ENCODE results near the gene ATG16L1.

DNA sequence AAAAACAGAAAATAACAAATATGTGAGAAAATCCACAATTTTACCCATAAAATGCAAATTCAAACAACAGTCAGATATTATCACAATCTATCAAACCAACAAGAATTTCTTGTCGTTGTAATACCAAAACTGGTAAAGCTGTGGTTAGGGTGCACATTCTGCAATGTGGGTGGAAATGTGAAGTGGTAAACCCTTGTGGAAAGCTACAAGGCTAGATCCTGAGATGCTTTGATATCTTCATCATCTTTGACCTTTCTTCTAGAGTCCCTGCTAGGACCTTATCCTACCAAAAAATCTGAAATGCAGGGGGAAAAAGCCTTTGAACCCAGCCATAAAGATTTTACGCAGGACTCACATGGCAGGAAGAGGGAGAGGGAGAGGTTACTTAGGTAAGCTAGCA lies 17.2 kb upstream of the ATG16L1 start:
- TF ChIP-seq POLR2A (IDR thresholded peaks at IDR 0.05), result no peak
- TF ChIP-seq, protein P1, sequence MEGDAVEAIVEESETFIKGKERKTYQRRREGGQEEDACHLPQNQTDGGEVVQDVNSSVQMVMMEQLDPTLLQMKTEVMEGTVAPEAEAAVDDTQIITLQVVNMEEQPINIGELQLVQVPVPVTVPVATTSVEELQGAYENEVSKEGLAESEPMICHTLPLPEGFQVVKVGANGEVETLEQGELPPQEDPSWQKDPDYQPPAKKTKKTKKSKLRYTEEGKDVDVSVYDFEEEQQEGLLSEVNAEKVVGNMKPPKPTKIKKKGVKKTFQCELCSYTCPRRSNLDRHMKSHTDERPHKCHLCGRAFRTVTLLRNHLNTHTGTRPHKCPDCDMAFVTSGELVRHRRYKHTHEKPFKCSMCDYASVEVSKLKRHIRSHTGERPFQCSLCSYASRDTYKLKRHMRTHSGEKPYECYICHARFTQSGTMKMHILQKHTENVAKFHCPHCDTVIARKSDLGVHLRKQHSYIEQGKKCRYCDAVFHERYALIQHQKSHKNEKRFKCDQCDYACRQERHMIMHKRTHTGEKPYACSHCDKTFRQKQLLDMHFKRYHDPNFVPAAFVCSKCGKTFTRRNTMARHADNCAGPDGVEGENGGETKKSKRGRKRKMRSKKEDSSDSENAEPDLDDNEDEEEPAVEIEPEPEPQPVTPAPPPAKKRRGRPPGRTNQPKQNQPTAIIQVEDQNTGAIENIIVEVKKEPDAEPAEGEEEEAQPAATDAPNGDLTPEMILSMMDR (IDR thresholded peaks at IDR 0.05), result no peak
- no peak for TF ChIP-seq POLR2AphosphoS5 (IDR thresholded peaks at IDR 0.05)
